HepG2 (cell line): ENCODE results near the gene SLFN14. TPM values are rescaled to one million over a fixed set of nuclear protein-coding genes. Genes with fewer than 3 reads are reported as not detected.

Source experiments
- HNF4A ChIP-seq: sonication (generic); formaldehyde crosslinking; IDR thresholded peaks from 2 replicates; pipeline ENCODE4 v1.4.0; 2020; ENCODE audit warnings: missing genetic modification reagents
- HNRNPL ChIP-seq: fragments of 200-400 bp; formaldehyde crosslinking; IDR thresholded peaks from 2 replicates; pipeline ENCODE4 v1.6.1; 2017; ENCODE audit warnings: mild to moderate bottlenecking, low read depth, low read length
- KAT7 ChIP-seq: IDR thresholded peaks from 2 replicates; pipeline ENCODE4 v1.6.1; 2018; ENCODE audit warnings: borderline replicate concordance, missing compliant biosample characterization
- MAF1 ChIP-seq: sonication (generic); formaldehyde crosslinking; IDR thresholded peaks from 2 replicates; pipeline ENCODE4 v1.5.0; 2020; ENCODE audit warnings: missing genetic modification reagents, borderline replicate concordance
- MIXL1 ChIP-seq: IDR thresholded peaks from 2 replicates; pipeline ENCODE4 v1.6.1; 2016
- PHF20 ChIP-seq: sonication (generic); formaldehyde crosslinking; IDR thresholded peaks from 2 replicates; pipeline ENCODE4 v1.5.0; 2020; ENCODE audit warnings: mild to moderate bottlenecking, missing genetic modification reagents
- RAD51 ChIP-seq: fragments of 450-650 bp; IDR thresholded peaks from 2 replicates; pipeline ENCODE4 v1.6.1; 2016; ENCODE audit warnings: borderline replicate concordance
- RBAK ChIP-seq: sonication (generic); formaldehyde crosslinking; IDR thresholded peaks from 2 replicates; pipeline ENCODE4 v1.5.1; 2020; ENCODE audit warnings: mild to moderate bottlenecking, missing genetic modification reagents
- SIN3A ChIP-seq: IDR thresholded peaks from 2 replicates; pipeline ENCODE4 v1.6.1; 2011; ENCODE audit warnings: low read depth, mild to moderate bottlenecking, control low read depth, low read length, borderline replicate concordance
- ZBTB1 ChIP-seq: sonication (generic); formaldehyde crosslinking; IDR thresholded peaks from 2 replicates; pipeline ENCODE4 v1.4.0; 2020; ENCODE audit warnings: missing genetic modification reagents, borderline replicate concordance
- ZBTB38 ChIP-seq: sonication (generic); formaldehyde crosslinking; IDR thresholded peaks from 2 replicates; pipeline ENCODE4 v1.5.1; 2020; ENCODE audit warnings: mild to moderate bottlenecking, missing genetic modification reagents
- ZNF143 ChIP-seq: sonication (generic); formaldehyde crosslinking; IDR thresholded peaks from 2 replicates; pipeline ENCODE4 v1.4.0; 2020; ENCODE audit warnings: missing genetic modification reagents
- ZNF572 ChIP-seq: sonication (generic); formaldehyde crosslinking; IDR thresholded peaks from 2 replicates; pipeline ENCODE4 v1.5.1; 2020; ENCODE audit warnings: mild to moderate bottlenecking, missing genetic modification reagents
- ZNF746 ChIP-seq: sonication (generic); formaldehyde crosslinking; IDR thresholded peaks from 2 replicates; pipeline ENCODE4 v1.8.0; 2022; ENCODE audit warnings: mild to moderate bottlenecking, missing genetic modification reagents
- ZNF883 ChIP-seq: sonication (generic); formaldehyde crosslinking; IDR thresholded peaks from 2 replicates; pipeline ENCODE4 v1.5.1; 2020; ENCODE audit warnings: mild to moderate bottlenecking, missing genetic modification reagents; ENCODE audit errors: not compliant biosample characterization
- polyA plus RNA-seq, 8 experiments: library from polyadenylated mRNA; depleted of rRNA in 3 of 8; stranded (reverse) in 7 of 8; unstranded in 1 of 8; fragments of >200 nt; fragmentation: Illumina TruSeq in 4 of 8; extraction: Trizol in 4 of 8; gene quantifications; 2 replicates each; pipeline versions ENCODE4 v1.2.1 to v1.2.3, GENCODE V29; 2011 to 2016; ENCODE audit warnings: low read depth in 4 of 8, missing spikeins in 1 of 8, mixed read lengths in 1 of 8; ENCODE audit not compliant: insufficient read depth in 1 of 8
- total RNA-seq, 5 experiments: library from RNA; depleted of rRNA; stranded (reverse); fragments of >200 nt; fragmentation: Illumina TruSeq; extraction: Trizol; gene quantifications; 2 replicates each; pipeline ENCODE4 v1.2.3, GENCODE V29; 2016; ENCODE audit warnings: low read depth in 1 of 5
- TF ChIP-seq, protein P1 (sequence below): sonication (generic); formaldehyde crosslinking; IDR thresholded peaks from 2 replicates; pipeline ENCODE4 v1.5.1; 2020; ENCODE audit warnings: missing genetic modification reagents, mild to moderate bottlenecking, borderline replicate concordance
- TF ChIP-seq, protein P2 (sequence below): IDR thresholded peaks from 2 replicates; pipeline ENCODE4 v1.6.1; 2016; ENCODE audit warnings: low read depth, borderline replicate concordance
- TF ChIP-seq, protein P3 (sequence below): sonication (generic); formaldehyde crosslinking; IDR thresholded peaks from 2 replicates; pipeline ENCODE4 v1.5.0; 2020; ENCODE audit warnings: mild to moderate bottlenecking, missing genetic modification reagents
- TF ChIP-seq, protein P4 (sequence below): sonication (generic); formaldehyde crosslinking; IDR thresholded peaks from 2 replicates; pipeline ENCODE4 v1.4.0; 2020; ENCODE audit warnings: missing genetic modification reagents, mild to moderate bottlenecking, borderline replicate concordance

SLFN14 gene
- total and polyA plus RNA-seq, 2 of the 13 experiments (the other 11 are each of a cell fraction or from before 2014, with no cell fraction given): not detected

DNA sequence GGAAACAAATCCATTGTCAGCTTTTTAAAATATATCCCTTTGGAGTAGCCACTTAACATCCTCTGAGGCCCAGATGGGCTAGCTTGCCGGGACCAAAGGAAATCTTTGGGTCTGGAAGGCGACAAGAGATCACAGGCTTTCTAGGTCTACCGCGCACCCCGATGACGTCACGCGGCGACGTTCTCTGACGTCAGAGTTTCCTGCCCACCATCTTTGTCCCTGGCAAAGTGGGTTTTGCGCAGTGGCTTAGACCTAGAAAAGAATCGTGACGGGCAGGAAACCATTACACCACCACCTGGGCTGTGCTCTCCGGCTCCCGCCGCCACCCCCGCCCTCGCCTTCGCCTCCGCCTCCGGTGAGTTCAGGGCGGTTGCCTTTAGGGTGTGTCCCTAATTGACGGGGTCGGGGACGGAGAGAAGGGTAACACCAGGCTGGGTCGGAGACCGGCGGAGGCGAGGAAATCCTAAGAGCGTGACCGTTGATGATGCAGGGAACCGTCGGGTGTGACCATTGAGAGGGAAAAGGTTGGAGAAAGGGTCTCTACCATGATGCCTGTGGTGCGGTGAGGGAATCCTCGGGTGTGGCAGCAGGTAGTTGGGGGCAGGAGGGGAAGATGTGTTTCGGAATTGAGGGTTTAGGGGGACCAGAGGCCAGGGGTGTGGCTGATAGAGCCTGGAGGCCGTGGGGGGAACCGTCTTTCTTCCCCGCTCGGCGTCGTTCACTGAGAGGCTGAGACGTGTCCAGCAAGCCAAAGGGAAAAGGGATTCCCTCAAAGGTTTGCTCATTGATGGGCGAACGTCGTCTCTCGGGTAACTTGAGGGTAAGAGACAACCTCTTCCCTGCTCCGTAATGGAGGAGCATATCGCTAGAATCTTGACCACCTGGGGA, 26.7 kb upstream of the SLFN14 start, which contains the start of gene AP2B1 (continued):
- peak; percentile 61; the same call in 1 of the 2 replicates for TF ChIP-seq ZNF143 (CRISPR knock-in tag)
- no peak for TF ChIP-seq MAF1 (CRISPR knock-in tag)
- TF ChIP-seq HNF4A (CRISPR knock-in tag): no peak
- no peak for TF ChIP-seq RBAK (CRISPR knock-in tag)
- peak; percentile 98 for TF ChIP-seq PHF20 (CRISPR knock-in tag)
- TF ChIP-seq, protein P1, sequence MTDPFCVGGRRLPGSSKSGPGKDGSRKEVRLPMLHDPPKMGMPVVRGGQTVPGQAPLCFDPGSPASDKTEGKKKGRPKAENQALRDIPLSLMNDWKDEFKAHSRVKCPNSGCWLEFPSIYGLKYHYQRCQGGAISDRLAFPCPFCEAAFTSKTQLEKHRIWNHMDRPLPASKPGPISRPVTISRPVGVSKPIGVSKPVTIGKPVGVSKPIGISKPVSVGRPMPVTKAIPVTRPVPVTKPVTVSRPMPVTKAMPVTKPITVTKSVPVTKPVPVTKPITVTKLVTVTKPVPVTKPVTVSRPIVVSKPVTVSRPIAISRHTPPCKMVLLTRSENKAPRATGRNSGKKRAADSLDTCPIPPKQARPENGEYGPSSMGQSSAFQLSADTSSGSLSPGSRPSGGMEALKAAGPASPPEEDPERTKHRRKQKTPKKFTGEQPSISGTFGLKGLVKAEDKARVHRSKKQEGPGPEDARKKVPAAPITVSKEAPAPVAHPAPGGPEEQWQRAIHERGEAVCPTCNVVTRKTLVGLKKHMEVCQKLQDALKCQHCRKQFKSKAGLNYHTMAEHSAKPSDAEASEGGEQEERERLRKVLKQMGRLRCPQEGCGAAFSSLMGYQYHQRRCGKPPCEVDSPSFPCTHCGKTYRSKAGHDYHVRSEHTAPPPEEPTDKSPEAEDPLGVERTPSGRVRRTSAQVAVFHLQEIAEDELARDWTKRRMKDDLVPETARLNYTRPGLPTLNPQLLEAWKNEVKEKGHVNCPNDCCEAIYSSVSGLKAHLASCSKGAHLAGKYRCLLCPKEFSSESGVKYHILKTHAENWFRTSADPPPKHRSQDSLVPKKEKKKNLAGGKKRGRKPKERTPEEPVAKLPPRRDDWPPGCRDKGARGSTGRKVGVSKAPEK: 0 out of 2 replicates have a peak, but pooled peaks have one; percentile 24
- TF ChIP-seq, protein P2, sequence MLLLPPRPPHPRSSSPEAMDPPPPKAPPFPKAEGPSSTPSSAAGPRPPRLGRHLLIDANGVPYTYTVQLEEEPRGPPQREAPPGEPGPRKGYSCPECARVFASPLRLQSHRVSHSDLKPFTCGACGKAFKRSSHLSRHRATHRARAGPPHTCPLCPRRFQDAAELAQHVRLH (CRISPR knock-in tag): peak; percentile 53; the same call in 1 of the 2 replicates
- TF ChIP-seq, protein P3, sequence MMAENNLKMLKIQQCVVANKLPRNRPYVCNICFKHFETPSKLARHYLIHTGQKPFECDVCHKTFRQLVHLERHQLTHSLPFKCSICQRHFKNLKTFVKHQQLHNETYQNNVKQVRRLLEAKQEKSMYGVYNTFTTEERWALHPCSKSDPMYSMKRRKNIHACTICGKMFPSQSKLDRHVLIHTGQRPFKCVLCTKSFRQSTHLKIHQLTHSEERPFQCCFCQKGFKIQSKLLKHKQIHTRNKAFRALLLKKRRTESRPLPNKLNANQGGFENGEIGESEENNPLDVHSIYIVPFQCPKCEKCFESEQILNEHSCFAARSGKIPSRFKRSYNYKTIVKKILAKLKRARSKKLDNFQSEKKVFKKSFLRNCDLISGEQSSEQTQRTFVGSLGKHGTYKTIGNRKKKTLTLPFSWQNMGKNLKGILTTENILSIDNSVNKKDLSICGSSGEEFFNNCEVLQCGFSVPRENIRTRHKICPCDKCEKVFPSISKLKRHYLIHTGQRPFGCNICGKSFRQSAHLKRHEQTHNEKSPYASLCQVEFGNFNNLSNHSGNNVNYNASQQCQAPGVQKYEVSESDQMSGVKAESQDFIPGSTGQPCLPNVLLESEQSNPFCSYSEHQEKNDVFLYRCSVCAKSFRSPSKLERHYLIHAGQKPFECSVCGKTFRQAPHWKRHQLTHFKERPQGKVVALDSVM (CRISPR knock-in tag): peak; percentile 44; the same call in 1 of the 2 replicates
- peak; percentile 82; the same call in 1 of the 2 replicates for TF ChIP-seq KAT7 (CRISPR knock-in tag)
- no peak for TF ChIP-seq SIN3A
- no peak for TF ChIP-seq HNRNPL
- TF ChIP-seq, protein P4, sequence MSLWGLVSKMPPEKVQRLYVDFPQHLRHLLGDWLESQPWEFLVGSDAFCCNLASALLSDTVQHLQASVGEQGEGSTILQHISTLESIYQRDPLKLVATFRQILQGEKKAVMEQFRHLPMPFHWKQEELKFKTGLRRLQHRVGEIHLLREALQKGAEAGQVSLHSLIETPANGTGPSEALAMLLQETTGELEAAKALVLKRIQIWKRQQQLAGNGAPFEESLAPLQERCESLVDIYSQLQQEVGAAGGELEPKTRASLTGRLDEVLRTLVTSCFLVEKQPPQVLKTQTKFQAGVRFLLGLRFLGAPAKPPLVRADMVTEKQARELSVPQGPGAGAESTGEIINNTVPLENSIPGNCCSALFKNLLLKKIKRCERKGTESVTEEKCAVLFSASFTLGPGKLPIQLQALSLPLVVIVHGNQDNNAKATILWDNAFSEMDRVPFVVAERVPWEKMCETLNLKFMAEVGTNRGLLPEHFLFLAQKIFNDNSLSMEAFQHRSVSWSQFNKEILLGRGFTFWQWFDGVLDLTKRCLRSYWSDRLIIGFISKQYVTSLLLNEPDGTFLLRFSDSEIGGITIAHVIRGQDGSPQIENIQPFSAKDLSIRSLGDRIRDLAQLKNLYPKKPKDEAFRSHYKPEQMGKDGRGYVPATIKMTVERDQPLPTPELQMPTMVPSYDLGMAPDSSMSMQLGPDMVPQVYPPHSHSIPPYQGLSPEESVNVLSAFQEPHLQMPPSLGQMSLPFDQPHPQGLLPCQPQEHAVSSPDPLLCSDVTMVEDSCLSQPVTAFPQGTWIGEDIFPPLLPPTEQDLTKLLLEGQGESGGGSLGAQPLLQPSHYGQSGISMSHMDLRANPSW: no peak
- peak; percentile 77 for TF ChIP-seq MIXL1 (CRISPR knock-in tag)
- no peak for TF ChIP-seq ZBTB1
- peak; percentile 82 for TF ChIP-seq ZBTB38
- TF ChIP-seq ZNF572 (CRISPR knock-in tag): no peak
- peak; percentile 68; the same call in 1 of the 2 replicates for TF ChIP-seq ZNF746
- no peak for TF ChIP-seq ZNF883
- TF ChIP-seq RAD51: no peak
